ENCODE results near the gene ANKLE1.

DNA sequence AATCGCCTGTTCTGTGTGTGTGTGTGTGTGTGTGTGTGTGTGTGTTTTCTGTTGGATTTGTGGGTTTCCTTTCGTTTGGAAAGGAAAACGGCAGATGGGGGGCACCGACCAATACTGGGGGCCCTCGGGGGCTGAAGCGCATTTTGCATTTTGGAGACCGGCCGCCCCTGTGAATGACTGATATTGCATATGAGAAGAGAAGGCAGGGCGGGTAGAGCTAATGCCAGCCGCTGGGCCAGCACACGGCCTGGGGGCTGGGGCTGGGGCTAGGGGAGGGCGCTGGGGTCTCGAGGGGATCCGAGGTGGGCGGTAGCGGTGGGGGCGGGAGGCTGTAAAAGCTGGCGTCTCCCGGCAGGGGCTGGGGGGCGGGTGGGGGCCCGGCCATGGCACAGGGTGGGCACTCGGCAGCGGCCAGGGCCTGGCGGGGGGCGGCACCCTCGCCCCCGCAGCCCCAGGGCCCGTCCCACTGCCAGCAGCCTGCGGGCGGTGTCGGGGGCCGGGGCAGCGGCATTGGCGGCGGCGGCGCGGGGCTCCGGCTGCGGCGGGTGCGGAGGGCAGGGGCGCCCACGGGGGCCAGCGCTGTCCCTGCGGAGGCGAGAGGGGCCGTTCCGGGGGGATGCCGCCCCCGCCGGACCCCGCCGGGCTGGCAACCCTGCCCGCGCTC is 41.7 kb downstream of the ANKLE1 start:
- TF ChIP-seq, protein P1, sequence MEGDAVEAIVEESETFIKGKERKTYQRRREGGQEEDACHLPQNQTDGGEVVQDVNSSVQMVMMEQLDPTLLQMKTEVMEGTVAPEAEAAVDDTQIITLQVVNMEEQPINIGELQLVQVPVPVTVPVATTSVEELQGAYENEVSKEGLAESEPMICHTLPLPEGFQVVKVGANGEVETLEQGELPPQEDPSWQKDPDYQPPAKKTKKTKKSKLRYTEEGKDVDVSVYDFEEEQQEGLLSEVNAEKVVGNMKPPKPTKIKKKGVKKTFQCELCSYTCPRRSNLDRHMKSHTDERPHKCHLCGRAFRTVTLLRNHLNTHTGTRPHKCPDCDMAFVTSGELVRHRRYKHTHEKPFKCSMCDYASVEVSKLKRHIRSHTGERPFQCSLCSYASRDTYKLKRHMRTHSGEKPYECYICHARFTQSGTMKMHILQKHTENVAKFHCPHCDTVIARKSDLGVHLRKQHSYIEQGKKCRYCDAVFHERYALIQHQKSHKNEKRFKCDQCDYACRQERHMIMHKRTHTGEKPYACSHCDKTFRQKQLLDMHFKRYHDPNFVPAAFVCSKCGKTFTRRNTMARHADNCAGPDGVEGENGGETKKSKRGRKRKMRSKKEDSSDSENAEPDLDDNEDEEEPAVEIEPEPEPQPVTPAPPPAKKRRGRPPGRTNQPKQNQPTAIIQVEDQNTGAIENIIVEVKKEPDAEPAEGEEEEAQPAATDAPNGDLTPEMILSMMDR (conservative IDR thresholded peaks at IDR 0.05; ENCODE audit: low read length), result no peak
- no peak for TF ChIP-seq EZH2phosphoT487 (IDR thresholded peaks at IDR 0.05; ENCODE audit: borderline replicate concordance)
